A204.1 (cell line): Measurements from ENCODE around the gene NLRC5.
"Not testable (repeated sequence)": the region's sequence is repeated elsewhere in the genome, so short reads cannot be mapped to it uniquely, and the experiment has no call there.

Source experiments
- FAIRE-seq: peaks from 2 replicates; lab custom pipeline; 2012; peaks lifted over from hg19 to GRCh38; lab: Jason Lieb, UNC

The NLRC5 gene

DNA sequence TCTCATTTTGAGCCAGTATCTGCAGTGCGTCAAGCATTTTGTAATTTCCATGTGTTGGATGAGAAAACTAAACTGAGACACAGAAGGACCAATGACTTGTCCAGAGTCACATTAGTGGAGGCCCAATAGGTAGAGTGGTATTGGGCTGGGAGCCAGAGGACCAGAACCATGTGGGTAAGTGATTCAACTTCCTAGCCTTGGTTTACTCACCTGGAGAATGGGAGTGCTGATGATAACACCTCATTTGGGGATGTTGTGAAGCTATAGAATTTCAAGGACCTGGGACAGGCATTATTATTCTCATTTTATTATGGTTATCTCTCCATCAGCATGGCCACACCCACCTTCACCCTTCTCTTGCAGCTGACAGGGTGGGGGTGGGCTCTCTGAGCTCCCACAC is 111.1 kb downstream of the NLRC5 start:
- FAIRE-seq: no peak

DNA sequence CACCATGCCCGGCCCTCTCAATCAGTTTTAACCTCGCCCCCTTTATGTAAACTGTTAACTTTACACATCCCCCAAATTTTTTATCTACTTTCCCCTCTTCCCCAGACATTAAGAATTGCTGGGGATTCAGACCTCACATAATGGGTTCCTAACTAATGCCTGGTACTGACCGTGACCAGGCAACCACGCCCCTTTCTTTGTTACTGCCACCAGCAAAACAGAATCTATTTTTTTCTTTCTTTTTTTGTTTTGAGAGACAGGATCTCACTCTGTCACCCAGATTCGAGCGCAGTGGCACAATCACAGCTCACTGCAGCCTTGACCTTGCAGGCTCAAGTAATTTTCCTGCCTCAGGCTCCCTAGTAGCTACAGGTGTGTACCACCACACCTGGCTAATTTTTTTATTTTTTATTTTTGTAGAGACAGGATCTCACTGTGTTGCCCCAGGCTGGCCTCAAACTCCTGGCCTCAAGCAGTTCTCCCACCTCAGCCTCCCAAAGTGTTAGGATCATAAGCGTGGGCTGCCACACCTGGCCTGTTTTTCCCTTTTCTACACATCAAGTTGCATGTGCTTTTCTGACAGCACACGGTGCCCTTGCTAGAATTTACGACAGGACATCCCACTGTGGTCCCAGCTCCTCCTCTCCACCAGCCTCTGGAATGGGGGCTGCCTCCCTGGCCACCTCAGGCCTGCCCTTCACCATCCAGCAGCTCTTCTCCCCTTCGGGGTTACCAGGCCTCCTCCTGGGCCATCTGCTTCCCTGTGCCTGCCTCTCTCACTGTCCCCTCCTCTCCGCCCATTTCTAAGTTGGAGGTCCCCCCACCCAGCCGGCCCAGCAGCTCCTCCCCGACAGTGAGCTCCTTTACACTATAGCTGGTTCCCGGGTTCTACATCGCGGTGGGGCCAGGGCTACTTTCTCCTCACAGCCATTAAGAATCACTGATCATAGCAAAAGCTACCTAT is 113.8 kb downstream of the NLRC5 start:
- FAIRE-seq: no peak

DNA sequence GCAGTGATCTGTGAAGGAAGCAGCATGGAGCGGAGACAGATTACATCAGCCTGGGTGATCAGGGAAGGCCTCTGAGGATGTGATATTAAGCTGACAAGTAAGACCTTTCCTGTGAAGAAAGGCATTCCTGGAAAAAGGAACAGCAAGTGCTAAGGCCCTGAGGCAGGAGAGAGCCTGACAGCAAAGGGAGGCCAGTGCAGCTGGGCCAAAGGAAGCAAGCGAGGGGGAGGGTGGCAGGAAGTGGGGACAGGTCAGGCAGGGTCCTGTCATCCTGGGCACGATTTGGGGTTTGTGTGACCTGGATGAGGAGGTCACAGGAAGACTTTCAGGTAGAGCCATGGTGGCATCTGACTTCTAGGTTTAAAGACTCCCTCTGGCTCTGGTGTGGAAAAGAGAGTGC is 115.3 kb downstream of the NLRC5 start:
- no peak for FAIRE-seq

DNA sequence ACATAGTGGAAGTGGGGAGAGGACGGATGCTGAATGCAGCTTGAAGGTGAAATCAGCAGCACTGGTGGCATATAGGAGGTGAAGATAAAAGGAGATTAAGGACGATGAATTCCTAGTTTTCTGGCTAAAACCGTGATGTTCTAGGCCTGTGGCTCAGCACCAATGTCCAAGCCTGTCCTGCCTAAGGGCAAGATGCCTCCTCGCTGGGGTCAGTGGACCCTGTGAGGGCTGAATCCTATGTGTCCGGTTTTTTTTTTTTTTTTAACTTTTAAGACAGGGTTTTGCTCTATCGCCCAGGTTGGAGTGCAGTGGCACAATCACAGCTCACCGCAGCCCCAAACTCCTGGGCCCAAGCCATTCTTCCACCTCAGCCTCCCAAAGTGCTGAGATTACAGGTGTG is 115.8 kb downstream of the NLRC5 start:
- FAIRE-seq: no peak

DNA sequence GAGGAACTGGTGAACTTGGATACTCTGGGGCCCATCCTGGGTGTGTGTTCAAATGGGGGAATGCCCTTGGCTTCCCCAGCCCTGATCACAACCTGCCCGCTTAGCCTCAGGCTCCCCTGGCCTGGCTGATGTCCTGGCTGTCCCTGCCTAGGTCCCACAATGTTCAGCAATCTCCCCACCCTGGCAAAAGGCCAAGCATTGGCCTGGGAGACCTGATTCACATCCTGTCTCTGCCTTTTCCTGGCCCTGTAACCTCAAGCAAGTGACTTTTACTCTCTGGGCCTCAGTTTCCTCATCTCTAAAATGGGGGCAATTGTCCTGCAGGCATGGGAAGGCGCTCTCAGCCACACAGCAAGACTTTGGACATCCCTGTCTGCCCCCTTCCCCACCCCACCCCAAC is 117.4 kb downstream of the NLRC5 start:
- no peak for FAIRE-seq

DNA sequence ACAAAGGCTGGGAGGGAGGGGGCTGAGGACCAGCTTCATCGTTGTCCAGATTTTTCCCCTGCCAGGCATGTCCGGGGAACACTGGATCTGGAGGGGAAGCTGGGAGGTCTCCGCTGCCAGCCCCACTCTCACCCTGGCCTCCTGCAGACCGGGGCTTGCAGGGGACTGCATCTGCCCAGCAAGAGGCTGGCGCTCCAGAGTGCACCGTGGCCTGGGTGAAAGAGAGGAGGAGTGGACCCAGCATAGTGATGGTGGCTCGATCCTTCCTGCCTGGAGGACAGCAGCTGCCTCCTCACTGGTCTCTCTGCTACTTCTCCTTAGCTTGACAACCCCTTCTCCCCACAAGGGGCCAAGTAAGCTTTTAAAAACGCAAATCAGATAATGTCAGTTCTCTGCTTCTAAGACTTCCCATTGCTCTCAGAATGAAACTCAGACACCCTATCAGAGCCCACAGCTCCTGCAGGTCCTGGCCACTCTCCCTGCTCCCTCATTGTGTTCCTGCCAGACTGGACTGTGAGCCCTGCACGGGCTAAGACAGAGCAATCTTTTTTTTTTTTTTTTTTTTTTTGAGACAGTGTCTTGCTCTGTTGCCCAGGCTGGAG is 118.1 kb downstream of the NLRC5 start:
- FAIRE-seq: no peak

DNA sequence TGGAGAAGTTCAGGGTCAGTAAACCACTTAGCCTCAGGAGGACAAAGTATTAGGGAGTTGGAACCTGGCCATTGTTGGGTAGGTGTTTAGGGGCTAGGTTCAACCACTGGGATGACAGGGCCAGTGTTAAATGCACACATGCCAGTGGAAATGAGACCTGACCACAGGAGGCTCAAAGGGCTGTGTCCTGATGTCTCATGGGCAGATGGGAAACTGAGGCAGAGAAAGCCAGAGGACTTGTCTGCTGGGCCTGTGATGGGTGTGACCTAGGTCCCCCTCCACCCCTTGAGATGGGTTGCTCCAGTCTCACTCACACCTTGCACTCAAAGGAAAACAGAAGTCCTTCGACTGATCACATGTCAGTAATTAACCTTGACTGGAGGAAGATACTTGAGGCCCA is 119.1 kb downstream of the NLRC5 start:
- no peak for FAIRE-seq

DNA sequence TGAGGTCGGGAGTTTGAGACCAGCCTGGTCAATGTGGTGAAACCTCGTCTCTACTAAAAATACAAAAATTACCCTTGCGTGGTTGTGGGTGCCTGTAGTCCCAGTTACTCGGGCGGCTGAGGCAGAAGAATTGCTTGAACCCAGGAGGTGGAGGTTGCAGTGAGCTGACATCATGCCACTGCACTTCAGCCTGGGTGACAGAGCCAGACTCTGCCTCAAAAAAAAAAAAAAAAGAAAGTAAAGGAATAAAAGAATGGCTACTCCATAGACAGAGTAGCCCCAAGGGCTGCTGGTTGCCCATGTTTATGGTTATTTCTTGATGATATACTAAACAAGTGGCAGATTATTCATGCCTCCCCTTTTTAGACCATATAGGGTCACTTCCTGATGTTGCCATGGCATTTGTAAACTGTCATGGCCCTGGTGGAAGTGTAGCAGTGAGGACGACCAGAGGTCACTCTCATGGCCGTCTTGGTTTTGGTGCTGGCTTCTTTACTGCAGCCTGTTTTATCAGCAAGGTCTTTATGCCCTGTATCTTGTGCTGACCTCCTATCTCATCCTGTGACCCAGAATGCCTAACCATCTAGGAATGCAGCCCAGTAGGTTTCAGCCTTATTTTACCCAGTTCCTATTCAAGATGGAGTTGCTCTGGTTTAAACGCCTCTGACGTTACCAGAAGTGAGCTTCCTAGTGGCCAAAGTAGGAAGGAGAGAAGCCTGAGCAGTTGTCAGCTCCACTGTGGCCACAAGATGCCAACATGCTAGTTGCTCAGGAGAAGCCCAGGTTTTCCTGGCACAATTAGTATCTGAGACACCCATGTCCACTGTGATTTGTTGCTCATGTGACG is 120.1 kb downstream of the NLRC5 start:
- not testable (repeated sequence) for FAIRE-seq

DNA sequence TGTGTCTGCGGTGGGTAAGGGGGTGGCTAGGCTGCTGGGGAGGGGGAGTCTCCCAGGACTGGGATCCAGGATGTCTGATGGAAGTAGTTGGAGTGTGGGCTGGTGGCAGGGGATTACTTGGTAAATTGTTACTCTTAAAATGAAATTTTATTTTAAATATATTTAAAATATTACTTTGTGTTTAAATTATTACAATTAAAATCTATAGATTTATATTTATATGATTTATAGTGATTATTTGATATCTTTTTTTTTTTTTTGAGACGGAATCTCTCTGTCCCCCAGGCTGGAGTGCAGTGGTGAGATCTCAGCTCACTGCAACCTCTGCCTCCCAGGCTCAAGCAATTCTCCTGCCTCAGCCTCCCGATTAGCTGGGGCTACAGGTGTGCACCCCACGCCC is 121.6 kb downstream of the NLRC5 start:
- FAIRE-seq: no peak

DNA sequence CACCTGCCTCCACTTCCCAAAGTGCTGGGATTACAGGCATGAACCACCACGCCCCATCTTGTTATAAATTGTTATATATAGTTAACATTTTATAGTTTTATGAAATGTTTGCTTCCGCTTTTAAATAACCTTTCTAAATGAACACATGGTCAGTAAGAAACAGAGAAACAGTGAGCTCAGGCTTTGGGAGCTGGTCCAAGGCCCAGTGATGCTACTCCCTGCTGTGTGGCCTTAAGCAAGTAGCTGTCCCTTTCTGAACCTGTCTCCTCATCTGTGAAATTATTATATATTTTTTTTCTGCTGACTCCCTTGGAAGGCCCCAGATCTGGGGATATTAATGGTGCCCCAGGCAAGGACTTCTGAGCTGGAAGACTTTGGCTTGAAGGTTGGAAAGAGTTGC is 122.1 kb downstream of the NLRC5 start:
- no peak for FAIRE-seq

DNA sequence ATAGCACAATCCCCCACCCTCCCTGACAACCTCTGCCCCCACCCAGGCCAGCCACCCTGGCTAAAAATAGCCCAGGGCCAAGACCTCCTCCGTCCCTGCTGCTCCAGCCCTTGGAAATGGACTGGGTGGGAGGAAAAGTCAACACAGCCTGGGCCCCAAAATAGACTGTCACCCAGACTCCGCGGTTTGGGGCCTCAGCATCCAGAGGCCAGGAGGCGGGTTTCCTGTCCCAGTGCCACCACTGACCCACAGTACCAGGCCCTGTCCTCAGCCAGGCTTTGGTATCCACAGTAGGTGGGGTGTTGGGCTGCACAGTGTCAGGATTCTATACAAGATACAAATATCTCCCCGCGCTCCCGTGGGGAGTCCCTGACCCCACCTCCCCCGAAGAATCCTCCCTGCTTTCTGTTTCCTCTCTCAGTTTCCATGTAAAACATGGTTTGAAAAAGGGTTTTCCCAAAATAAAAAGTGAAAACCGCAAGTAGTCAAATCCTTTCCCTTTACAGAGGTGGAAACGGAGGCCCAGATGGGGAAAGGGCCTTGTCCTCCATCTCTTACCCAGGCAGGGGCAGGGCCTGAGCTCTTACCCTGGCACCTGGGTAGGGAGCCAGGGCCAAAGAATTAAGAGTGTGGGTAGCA is 123.2 kb downstream of the NLRC5 start:
- no peak for FAIRE-seq

DNA sequence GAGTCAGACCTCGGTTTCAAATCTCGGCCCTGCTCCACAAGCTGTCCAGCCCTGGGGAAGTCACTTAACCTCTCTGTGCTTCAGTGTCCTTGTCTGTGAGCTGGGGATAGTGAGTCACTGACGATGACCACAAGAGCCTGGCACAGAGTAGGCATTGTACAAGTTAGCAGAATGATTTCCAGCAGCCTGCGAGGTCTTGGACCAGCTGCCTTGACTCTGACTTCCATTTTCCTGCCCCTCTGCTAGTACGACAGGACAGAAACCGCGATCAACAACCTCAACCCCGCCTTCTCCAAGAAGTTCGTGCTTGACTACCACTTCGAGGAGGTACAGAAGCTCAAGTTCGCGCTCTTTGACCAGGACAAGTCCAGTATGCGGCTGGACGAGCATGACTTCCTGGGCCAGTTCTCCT is 123.7 kb downstream of the NLRC5 start:
- no peak for FAIRE-seq

DNA sequence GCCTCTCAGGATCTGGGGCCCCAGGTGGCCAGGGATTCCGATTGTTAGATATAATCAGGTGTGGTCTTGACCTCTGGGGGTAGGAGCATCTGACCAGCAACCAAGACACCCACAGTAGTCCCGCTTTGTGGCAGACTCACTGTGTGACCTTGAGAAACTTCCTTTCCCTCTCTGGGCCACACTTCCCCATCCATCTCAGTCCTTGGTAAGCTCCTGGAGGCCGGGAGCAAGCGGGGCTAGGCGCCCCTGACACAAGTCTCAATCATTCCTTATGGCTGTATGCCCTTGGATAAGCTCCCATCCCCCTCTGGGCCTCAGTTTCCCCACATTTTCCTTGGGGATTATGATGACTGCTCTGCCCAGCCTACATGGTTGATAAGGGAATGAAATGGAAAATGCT is 124.3 kb downstream of the NLRC5 start:
- FAIRE-seq: no peak

DNA sequence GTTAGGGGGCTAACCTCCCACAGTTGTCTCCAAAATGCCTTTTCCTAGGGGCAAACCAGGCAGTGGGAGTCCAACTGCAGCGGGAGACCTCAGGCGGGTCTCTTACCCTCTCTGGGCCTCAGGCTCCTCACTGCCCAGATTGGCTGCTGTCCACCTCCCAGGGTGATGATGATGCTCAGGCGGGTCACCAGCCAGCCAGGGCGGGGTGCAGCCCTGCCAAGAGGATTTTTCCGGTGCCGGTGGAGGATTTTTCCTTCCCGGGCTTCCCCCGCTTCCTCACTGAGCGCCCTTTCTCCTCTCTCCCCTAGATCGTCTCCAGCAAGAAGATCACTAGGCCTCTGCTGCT is 125.8 kb downstream of the NLRC5 start:
- no peak for FAIRE-seq

DNA sequence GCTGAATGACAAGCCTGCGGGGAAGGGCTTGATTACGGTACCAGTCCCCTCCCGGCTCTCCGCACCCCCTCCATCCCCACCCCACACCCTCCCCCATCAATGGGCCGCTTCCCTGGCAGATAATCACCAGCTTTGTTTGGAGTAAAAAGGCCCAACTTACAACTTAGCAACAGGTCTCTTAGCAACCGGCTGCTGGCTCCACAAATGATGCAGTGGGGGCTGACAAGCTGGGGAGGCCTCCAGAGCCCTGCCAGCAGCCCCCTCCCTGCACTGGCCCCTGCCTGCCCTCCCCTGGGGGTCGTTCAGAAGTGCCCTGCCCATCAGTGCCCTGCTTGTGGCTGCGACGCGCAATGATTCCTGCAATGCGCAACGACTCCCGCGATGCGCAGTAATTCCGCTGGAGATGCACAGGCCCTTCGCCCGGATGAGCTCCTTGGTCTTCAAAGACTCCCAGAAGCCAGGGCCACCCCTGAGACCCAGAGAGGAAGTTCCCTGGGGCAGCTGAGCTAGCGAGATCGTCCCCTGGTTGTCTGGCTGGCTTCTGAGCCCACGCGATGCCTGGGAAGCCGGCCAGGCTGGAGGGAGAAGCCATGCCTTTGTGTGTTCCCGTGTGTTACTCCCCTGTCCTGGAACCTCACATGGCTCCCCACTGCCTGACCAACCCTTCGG is 126.3 kb downstream of the NLRC5 start:
- no peak for FAIRE-seq

DNA sequence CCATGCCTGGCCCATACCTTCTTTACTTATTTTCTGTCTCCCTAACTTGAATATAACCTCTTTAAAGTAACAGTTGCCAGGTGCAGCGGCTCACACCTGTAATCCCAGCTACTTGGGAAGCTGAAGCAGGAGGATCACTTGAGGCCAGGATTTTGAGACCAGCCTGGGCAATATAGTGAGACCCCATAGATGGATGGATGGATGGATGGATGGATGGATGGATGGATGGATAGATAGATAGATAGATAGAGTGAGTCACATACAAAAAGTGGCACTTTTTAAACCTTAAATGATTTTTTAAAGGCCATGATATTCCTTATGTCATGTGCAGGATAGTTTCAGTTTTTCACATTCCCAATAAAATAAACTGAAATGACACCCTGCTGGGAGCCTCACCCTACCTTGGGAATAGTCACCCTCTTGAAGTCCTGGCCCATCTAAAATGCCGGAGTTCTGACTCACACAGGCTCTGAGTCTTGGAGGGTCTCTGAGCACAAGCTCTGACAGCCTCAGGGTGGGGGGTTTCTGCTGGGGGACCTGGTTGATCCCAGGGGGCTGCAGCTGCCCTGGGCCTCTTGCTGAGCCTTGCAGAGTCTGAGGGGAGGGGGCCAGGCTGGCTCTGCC is 129.2 kb downstream of the NLRC5 start:
- no peak for FAIRE-seq

DNA sequence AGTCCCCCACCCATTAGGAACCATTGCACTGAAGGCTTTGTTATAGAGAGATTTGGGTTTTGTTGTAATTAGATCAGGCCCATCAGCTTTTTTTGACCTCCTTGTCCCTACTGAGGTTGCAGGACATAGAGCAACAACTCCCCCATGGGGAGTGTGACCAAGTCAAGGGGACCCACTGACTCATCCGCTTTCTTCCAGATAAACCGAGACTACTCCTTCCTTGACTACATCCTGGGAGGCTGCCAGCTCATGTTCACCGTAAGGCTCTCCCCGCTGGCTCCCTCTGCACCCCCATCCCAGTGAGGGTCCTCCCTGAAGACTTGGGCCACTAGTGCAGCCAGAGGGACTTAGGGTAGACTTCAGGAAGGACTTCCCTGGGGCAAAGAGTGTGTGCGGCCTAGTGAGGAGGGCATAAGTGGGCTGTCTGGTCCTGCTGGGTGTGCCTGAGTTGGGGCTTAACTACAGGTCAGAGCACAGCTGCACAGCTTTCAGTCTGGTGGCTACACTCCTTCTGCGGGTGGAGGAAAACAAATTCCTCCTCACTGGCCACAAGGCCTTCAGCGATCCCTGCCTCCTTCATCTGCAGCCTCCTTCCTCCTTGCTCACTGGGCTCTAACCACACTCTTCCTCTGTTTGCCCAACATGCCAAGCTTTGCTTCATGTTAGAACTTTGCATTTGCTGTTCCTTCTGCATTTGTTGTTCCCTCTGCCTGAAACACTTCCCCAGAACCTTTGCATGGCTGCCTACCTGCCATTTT is 134.0 kb downstream of the NLRC5 start:
- FAIRE-seq: no peak

DNA sequence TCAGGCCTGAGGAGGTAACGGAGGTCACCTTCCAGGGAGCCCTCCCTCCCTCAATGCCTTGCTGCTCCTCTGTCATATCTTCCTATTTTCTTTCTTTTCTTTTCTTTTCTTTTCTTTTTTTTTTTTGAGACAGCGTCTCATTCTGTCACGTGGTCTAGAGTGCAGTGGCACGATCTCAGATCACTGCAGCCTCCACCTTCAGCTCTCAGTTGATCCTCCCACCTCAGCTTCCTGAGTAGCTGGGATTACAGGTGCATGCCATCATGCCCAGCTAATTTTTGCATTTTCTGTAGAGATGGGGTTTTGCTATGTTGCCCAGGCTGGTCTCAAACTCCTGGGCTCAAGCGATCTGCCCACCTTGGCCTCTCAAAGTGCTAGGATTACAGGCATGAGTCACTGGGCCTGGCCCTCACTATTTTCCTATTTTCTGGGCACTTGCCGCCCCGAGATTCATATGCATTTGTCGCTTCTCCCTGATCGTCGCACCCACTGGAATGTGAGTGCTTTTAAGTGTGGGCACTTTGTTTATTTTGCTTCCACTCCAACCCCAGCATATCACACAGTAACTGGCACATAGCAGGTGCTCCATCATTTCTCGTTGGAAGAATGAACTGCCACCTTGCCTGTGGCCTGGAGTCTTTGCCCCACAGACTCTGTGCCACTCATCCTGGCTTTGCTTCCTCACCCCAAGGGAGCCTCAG is 134.8 kb downstream of the NLRC5 start:
- no peak for FAIRE-seq

DNA sequence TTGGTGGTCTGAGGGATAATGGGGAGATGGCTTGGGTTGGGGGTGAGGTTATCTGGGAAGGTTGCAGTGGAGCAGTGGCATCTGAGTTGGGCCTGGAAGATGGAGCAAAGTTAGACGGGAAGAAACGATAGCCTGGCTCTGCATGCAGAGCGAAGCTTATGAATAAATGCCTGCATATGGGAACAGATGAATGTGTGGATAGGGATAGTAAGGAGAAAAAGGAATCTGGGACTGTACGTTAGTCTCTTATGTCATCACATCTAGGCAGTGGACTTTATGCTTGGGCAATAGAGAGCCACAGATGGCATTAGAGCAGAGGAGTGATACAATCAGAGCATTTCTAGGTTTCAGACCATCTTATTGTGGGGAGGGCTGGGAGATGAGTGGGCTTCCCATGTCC is 136.0 kb downstream of the NLRC5 start:
- no peak for FAIRE-seq

DNA sequence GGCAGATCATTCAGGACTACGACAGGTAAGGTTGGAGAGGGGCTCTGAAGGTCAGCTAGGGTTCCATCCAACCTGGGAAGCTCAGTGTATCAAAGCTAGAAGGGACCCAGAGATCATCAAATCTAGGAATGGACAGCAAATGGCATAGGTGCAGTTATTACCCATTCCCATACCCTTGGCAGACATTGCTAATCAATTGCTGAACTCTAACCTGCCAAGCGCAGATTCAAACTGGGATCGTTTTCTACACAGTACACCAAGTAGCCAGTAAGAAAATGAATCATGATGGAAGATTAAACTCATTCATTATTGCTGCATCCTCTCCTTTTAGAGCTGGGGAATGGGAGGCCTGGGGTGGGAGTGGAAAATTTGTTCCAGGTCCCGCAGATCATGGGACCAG is 136.6 kb downstream of the NLRC5 start:
- FAIRE-seq: no peak
